GM18907 (cell line): ENCODE results near the gene PLXNC1.

Experiments used
- ATAC-seq: cut with Tn5 transposase; IDR thresholded peaks from one replicate; pipeline ENCODE4 v1.9.1; 2021; ENCODE audit warnings: mild to moderate bottlenecking, moderate library complexity; ENCODE audit not compliant: unreplicated experiment

PLXNC1 gene

GRCh38 chr12:94326727-94327126, 178.3 kb downstream of the PLXNC1 start:
- ATAC-seq = no peak

- no peak for ATAC-seq
These were observed 179.4 kb downstream of the PLXNC1 start for GRCh38 chr12:94327809-94328208.

GRCh38 chr12:94329366-94329765, 181.0 kb downstream of the PLXNC1 start:
- no peak for ATAC-seq

GRCh38 chr12:94333396-94333795, 185.0 kb downstream of the PLXNC1 start:
- ATAC-seq = no peak

- no peak for ATAC-seq
These were observed 188.0 kb downstream of the PLXNC1 start for GRCh38 chr12:94336211-94336925.

GRCh38 chr12:94338006-94338794, 189.8 kb downstream of the PLXNC1 start:
- no peak for ATAC-seq

- ATAC-seq = no peak
These were observed 192.2 kb downstream of the PLXNC1 start for GRCh38 chr12:94340573-94340972.

GRCh38 chr12:94353130-94353529, 204.8 kb downstream of the PLXNC1 start:
- ATAC-seq = no peak
